GM23338 (cell line): ENCODE measurements around the gene NFKB1.

Experiments used
- EZH2 ChIP-seq: fragments of 200-600 bp; sonication (generic); IDR thresholded peaks from one replicate; pipeline ENCODE4 v1.8.0; 2017; ENCODE audit warnings: antibody characterized with exemption, mild to moderate bottlenecking, low read depth; ENCODE audit not compliant: unreplicated experiment
- EZH2phosphoT487 ChIP-seq: fragments of 200-600 bp; sonication (generic); IDR thresholded peaks from one replicate; pipeline ENCODE4 v1.8.1; 2018; ENCODE audit warnings: antibody characterized with exemption; ENCODE audit not compliant: unreplicated experiment
- POLR2AphosphoS5 ChIP-seq: IDR thresholded peaks from 2 replicates; pipeline ENCODE4 v1.6.1; 2016; ENCODE audit warnings: antibody characterized with exemption, low read depth
- REST ChIP-seq: IDR thresholded peaks from one replicate; pipeline ENCODE4 v1.6.1; 2018; ENCODE audit warnings: antibody characterized with exemption; ENCODE audit not compliant: unreplicated experiment
- TF ChIP-seq, protein P1 (sequence below), 2 experiments: fragments of 200-600 bp in 1 of 2; sonication (generic) in 1 of 2; conservative IDR thresholded peaks; 2 replicates each; pipeline versions ENCODE4 v1.5.1 to v1.6.1; 2016 to 2017; ENCODE audit warnings: antibody characterized with exemption in 2 of 2, low read depth in 2 of 2, mild to moderate bottlenecking in 2 of 2, moderate library complexity in 1 of 2
- TF ChIP-seq, protein P2 (sequence below): fragments of 250-450 bp; sonication (Bioruptor Pico); IDR thresholded peaks from 2 replicates; pipeline ENCODE4 v1.5.0; 2020; ENCODE audit warnings: mild to moderate bottlenecking, moderate library complexity

DNA sequence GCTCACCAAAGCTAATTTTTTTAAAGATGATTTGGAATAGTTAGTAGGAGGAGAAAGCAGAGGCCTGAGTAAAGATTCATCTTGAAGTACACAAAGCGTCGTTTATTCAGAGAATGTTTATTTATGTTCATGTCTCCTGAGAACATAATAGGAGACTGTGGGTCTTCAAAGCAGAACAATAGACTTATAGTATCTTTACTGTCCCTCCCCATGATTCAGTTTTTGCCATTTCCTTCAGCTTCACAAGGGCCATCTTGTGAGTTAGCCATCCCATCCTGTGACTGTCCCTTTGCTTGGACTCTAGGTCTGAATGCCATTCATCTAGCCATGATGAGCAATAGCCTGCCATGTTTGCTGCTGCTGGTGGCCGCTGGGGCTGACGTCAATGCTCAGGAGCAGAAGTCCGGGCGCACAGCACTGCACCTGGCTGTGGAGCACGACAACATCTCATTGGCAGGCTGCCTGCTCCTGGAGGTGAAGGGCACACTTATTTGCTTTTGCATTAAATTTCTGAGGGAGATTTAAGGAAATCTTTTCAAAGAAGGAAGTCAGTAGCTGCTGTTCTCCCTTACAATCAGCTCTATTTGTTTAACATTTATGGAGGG is 105.8 kb downstream of the NFKB1 start:
- TF ChIP-seq, protein P1, sequence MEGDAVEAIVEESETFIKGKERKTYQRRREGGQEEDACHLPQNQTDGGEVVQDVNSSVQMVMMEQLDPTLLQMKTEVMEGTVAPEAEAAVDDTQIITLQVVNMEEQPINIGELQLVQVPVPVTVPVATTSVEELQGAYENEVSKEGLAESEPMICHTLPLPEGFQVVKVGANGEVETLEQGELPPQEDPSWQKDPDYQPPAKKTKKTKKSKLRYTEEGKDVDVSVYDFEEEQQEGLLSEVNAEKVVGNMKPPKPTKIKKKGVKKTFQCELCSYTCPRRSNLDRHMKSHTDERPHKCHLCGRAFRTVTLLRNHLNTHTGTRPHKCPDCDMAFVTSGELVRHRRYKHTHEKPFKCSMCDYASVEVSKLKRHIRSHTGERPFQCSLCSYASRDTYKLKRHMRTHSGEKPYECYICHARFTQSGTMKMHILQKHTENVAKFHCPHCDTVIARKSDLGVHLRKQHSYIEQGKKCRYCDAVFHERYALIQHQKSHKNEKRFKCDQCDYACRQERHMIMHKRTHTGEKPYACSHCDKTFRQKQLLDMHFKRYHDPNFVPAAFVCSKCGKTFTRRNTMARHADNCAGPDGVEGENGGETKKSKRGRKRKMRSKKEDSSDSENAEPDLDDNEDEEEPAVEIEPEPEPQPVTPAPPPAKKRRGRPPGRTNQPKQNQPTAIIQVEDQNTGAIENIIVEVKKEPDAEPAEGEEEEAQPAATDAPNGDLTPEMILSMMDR (conservative IDR thresholded peaks at IDR 0.05; ENCODE audit: low read depth in 2 of 2): no peak
- TF ChIP-seq, protein P2, sequence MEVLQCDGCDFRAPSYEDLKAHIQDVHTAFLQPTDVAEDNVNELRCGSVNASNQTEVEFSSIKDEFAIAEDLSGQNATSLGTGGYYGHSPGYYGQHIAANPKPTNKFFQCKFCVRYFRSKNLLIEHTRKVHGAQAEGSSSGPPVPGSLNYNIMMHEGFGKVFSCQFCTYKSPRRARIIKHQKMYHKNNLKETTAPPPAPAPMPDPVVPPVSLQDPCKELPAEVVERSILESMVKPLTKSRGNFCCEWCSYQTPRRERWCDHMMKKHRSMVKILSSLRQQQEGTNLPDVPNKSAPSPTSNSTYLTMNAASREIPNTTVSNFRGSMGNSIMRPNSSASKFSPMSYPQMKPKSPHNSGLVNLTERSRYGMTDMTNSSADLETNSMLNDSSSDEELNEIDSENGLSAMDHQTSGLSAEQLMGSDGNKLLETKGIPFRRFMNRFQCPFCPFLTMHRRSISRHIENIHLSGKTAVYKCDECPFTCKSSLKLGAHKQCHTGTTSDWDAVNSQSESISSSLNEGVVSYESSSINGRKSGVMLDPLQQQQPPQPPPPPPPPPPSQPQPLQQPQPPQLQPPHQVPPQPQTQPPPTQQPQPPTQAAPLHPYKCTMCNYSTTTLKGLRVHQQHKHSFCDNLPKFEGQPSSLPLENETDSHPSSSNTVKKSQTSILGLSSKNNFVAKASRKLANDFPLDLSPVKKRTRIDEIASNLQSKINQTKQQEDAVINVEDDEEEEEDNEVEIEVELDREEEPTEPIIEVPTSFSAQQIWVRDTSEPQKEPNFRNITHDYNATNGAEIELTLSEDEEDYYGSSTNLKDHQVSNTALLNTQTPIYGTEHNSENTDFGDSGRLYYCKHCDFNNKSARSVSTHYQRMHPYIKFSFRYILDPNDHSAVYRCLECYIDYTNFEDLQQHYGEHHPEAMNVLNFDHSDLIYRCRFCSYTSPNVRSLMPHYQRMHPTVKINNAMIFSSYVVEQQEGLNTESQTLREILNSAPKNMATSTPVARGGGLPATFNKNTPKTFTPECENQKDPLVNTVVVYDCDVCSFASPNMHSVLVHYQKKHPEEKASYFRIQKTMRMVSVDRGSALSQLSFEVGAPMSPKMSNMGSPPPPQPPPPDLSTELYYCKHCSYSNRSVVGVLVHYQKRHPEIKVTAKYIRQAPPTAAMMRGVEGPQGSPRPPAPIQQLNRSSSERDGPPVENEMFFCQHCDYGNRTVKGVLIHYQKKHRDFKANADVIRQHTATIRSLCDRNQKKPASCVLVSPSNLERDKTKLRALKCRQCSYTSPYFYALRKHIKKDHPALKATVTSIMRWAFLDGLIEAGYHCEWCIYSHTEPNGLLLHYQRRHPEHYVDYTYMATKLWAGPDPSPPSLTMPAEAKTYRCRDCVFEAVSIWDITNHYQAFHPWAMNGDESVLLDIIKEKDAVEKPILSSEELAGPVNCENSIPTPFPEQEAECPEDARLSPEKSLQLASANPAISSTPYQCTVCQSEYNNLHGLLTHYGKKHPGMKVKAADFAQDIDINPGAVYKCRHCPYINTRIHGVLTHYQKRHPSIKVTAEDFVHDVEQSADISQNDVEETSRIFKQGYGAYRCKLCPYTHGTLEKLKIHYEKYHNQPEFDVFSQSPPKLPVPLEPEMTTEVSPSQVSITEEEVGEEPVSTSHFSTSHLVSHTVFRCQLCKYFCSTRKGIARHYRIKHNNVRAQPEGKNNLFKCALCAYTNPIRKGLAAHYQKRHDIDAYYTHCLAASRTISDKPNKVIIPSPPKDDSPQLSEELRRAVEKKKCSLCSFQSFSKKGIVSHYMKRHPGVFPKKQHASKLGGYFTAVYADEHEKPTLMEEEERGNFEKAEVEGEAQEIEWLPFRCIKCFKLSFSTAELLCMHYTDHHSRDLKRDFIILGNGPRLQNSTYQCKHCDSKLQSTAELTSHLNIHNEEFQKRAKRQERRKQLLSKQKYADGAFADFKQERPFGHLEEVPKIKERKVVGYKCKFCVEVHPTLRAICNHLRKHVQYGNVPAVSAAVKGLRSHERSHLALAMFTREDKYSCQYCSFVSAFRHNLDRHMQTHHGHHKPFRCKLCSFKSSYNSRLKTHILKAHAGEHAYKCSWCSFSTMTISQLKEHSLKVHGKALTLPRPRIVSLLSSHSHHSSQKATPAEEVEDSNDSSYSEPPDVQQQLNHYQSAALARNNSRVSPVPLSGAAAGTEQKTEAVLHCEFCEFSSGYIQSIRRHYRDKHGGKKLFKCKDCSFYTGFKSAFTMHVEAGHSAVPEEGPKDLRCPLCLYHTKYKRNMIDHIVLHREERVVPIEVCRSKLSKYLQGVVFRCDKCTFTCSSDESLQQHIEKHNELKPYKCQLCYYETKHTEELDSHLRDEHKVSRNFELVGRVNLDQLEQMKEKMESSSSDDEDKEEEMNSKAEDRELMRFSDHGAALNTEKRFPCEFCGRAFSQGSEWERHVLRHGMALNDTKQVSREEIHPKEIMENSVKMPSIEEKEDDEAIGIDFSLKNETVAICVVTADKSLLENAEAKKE (CRISPR knock-in tag): no peak
- no peak for TF ChIP-seq POLR2AphosphoS5
- TF ChIP-seq EZH2: no peak
- TF ChIP-seq REST: no peak
- no peak for TF ChIP-seq EZH2phosphoT487
